ENCODE results near the gene TMEM123.

- no peak for TF ChIP-seq TAF1 (IDR thresholded peaks at IDR 0.05; ENCODE audit: low read depth, low read length)
- TF ChIP-seq POLR2A (IDR thresholded peaks at IDR 0.05; ENCODE audit: low read depth, low read length) = no peak
- TF ChIP-seq POLR2AphosphoS5 (IDR thresholded peaks at IDR 0.05; ENCODE audit: low read depth, low read length) = no peak
- no peak for TF ChIP-seq SPI1 (IDR thresholded peaks at IDR 0.05; ENCODE audit: low read depth, low read length)
These were observed 41.0 kb upstream of the TMEM123 start for GRCh38 chr11:102493524-102493923.

All from GM12891 (cell line).